HG03378 (cell line): ENCODE data around the gene RNPC3.
A peak's percentile ranks its signal among the peaks of the same experiment; 100 is the strongest.
"Not testable (repeated sequence)": the region's sequence is repeated elsewhere in the genome, so short reads cannot be mapped to it uniquely, and the experiment has no call there.

ENCODE experiments used
- ATAC-seq: cut with Tn5 transposase; IDR thresholded peaks from one replicate; pipeline ENCODE4 v1.9.1; 2021; ENCODE audit warnings: mild to moderate bottlenecking, moderate library complexity; ENCODE audit not compliant: unreplicated experiment

Gene RNPC3

DNA sequence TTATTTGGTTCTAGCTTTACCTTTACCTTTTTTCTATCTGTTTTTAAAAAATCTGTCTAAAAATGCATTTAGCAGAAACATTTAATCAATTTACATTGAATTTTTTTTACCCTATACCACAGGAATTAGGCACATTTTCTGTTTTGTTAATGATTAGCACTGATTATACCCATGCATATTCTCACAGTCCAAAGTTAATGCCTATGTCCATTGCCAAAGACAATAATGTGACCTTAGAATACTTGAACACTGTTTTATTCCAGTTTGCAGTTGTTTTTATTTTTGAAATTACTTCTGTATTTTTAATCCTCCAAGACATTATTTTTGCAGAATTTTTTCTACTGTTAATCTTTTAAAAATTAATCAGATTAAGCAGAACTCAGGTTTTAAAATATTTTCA lies 34.9 kb downstream of the RNPC3 start:
- ATAC-seq, result no peak

DNA sequence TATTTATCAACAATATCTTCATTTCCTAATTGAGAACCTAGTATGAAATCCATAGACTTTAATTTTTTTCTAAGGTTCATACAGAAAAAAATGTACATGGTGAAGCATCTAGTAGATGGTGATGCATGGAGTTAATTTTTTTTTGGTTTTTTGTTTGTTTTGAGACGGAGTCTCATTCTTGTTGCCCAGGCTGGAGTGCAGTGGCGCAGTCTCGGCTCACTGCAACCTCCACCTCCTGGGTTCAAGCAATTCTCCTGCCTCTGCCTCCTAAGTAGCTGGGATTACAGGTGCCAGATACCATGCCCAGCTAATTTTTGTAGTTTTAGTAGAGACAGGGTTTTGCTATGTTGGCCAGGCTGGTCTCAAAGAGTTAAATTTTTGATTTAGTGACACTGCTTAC lies 35.6 kb downstream of the RNPC3 start:
- not testable (repeated sequence) for ATAC-seq

DNA sequence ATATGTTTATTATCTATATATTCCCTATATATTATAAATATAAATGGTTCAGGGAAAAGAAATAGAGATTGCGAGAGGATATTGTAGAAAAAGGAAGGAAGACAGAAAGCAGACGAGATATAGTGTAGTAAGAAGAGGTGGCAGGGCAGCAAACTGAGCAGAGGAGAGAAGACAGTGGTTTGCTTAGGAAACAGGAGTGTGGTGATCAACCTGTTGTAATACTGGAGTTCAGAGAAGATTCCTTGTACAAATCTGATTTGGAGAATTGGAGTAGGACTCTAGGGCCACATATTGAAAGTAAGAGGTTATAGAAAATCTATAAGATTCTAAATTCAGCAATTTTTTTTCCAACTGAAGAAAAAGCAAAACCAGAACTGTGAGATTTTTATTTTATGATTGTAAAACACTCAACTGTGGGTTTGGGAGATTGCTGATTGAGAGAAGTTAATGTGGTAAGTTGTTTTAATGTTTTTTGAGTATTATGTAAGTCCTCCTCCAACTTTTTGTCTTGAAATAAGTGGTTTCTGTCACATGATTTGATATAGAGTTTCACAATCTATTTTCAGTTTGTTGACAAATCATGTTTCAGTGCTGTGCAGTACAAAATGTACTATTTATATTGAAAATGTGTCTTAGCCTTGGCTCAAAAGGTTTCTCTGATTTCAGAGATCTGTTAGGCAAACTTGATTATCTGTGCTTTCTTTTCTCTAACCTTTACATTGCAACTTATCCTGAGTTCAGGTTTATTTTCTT lies 36.3 kb downstream of the RNPC3 start:
- peak; percentile 86 for ATAC-seq

DNA sequence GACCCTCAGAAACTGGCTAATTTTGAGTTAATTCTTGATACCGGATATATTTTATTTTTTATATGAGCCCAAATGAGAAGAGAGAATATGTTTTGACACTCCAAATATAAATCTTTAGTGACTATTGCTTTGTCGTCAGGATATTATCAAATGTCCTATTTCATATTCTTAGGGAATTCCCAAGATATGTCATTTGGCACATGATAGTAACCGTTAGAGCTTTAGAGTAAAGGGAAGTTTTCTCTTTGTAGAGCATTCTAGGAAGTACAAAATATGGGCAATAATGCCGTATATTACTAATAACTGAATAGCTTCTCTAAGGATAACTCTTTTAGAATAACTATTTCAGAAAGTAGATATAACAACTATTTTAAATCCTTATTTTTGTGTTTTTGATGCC lies 37.6 kb downstream of the RNPC3 start:
- no peak for ATAC-seq

DNA sequence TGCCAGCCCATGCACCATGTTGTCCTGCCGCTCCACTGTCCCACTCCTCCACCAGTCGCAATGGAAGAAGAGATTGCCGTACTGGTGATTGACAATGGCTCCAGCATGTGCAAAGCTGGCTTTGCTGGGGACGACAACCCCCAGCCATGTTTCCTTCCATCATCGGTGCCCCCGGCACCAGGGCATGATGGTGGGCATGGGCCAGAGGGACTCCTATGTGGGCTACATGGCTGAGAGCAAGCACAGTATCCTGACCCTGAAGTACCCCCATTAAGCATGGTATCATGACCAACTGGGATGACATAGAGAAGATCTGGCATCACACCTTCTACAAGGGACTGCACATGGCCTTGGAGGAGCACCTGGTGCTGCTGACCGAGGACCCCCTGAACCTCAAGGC lies 44.0 kb downstream of the RNPC3 start:
- no peak for ATAC-seq

DNA sequence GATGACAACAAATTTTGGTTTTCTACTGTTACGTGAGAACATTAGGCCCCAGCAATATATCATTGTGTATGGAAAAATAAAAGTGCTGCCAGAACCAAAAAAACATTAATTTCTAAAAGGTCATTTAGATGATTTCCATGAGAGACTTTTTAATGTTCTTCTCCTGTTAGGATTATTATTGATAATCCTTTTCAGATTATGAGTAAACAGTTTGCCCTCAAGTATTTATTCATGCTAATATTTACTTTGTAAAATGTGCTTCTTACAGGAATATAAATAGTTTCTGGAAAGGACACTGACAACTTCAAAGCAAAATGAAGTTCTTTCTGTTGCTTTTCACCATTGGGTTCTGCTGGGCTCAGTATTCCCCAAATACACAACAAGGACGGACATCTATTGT lies 45.8 kb downstream of the RNPC3 start, which contains the start of gene AMY2B:
Gene AMY2B (plus strand): TSS at position 301 of the 400 bp plus-strand sequence. CDS start 14 bp downstream, at position 315.
- not testable (repeated sequence) for ATAC-seq

DNA sequence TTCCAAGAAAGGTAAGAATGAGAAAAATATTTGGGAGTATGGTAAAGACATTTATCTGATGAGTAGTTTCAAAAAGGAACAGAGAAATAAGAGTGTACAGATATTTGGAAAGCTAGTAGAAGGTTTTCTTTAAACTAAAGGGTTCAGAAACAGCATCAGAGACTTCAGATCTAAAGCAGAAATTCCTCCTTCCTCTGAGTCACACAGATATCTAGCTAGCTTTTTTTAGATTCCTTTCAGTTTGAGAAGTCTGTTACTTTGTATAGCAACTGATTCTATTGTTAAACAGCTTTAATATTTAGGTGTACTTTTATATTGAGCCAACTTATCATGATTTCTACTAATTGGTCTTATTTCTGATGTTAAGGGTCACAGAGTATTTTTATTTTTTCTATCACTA lies 50.6 kb downstream of the RNPC3 start:
- ATAC-seq, result no peak

DNA sequence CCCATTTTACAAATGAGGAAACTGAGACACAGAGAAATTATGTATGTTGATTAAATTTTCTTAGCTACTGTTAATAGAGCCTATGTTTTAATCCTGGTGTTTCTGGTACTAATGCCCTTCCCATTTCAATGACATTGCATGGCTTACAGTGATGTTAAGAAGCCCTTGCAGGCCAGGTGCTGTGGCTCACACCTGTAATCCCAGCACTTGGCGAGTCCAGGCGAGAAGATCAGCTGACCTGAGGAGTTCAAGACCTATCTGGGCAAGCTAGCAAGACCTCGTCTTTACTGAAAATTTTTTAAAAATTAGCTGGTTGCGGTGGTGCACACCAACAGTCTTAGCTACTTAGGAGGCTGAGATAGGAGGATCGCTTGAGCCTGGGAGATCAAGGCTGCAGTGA lies 51.3 kb downstream of the RNPC3 start:
- not testable (repeated sequence) for ATAC-seq

DNA sequence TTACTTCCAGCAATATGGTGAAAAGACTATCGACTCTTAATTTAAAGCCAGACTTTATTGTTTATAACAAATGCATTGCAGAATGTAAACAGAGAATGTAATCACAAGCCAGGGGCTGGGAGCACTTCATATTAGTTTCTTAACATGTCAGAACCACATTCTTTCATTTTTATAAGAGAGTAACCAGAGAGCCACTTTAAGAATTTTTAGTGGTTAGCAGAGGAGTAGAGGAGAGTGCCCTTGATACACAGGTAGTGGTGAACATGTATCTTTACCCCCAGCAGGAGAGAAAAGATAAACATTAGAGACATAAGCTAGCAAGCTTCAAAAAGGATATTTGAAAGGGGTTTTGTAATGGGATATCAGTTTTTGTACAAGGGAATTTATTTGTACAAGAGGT lies 57.0 kb downstream of the RNPC3 start:
- ATAC-seq, result no peak

DNA sequence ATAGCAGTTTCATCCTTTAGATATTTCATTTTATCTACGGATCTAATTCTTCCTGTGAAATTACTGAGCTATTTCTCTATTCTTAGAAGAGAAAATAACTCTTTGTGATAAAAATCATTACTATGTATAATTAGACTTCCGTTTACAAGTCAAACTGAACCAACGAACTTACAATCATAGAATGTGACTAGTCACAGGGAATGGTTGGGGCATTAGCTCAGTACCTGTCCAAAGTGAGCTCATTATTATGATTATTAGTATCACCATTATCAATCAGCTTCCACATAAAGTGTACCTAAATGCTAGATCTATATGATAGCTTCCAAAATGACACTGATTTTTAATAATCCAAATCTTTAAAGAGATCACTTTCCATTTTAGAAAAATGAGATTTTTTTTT lies 58.4 kb downstream of the RNPC3 start:
- ATAC-seq, result no peak

DNA sequence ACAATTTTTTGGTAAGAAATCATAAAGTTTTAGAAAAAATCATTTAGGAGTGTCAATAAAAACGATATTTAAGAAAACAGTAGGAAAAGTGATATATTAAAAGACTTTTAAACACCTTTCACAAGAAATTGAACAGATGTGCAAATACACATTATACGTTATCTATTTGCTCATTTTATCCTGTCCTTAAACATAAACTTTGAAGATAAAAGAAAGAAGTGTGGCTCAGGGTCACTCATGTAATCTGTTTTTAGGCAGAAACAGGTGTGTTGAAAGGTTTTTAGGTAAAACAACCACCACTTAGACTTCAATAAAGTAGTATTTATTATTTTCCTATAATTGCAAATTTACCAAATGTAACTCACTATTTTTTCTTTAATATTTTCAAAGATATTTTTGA lies 59.0 kb downstream of the RNPC3 start:
- ATAC-seq, result no peak

DNA sequence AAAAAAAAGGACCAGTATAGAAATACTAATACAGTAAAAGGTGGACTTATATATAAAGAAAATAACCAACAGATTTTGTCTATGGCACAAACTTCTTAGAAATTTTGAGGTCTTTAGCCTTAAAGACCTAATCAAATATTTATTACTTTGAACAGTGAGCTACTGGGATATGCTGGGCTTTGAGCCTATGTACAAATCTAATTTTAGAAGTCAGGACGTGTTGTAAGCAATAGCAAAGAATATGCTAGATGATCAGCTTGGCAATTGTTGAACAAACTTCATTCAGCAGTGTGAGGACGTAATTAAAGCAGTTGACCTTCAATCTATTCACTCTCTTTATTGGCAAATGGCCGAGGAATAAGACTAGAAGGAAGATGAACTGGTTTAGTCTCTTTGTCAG lies 77.2 kb downstream of the RNPC3 start:
- not testable (repeated sequence) for ATAC-seq
